MG63 (cell line): ENCODE results near the gene ADGRL3. TPM values are rescaled to one million over a fixed set of nuclear protein-coding genes. Genes with fewer than 3 reads are reported as not detected.

Experiments
- DNase-seq: peaks from one replicate; pipeline ENCODE4 v3.0.0-alpha.2; 2020
- H3K27me3 ChIP-seq: fragments of 250-450 bp; sonication (Bioruptor Pico); 2 replicates; pipeline ENCODE4 v1.5.1; 2020; ENCODE audit warnings: mild to moderate bottlenecking, moderate library complexity
- H3K36me3 ChIP-seq: fragments of 250-450 bp; sonication (Bioruptor Pico); 2 replicates; pipeline ENCODE4 v1.5.1; 2020; ENCODE audit warnings: mild to moderate bottlenecking, moderate library complexity
- H3K4me3 ChIP-seq: fragments of 250-450 bp; sonication (Bioruptor Pico); 2 replicates; pipeline ENCODE4 v1.5.1; 2020; ENCODE audit warnings: mild to moderate bottlenecking, moderate library complexity
- H3K9me3 ChIP-seq: fragments of 250-450 bp; sonication (Bioruptor Pico); 2 replicates; pipeline ENCODE4 v1.5.1; 2020; ENCODE audit warnings: mild to moderate bottlenecking, moderate library complexity
- total RNA-seq: library from RNA; depleted of rRNA; stranded (reverse); fragments of >200 nt; shearing (Covaris generic); gene quantifications from 2 replicates; pipeline ENCODE4 v1.2.3, GENCODE V29; 2014; ENCODE audit warnings: low replicate concordance

The ADGRL3 gene
- total RNA-seq, 1 experiment from 2014 or later = not detected

- no peak overlapping the region for H3K4me3 ChIP-seq
- DNase-seq = no peak
- no peaks in the 10 kb centered on the region for H3K9me3 ChIP-seq
Measured at GRCh38 chr4:61561028-61561427, 360.9 kb downstream of the ADGRL3 start.

GRCh38 chr4:61571761-61572559 lies 371.8 kb downstream of the ADGRL3 start:
- Histone ChIP-seq H3K9me3 (no peaks in the 10 kb centered on the region), H3K4me3 (no peak overlapping the region), H3K27me3 (no peaks in the 10 kb centered on the region), H3K36me3 (no peaks in the 10 kb centered on the region)
- no peak for DNase-seq

More at GRCh38 chr4:61561028-61561427, 360.9 kb downstream of the ADGRL3 start:
- no peaks in the 10 kb centered on the region for H3K27me3 ChIP-seq
- H3K36me3 ChIP-seq = no peaks in the 10 kb centered on the region

GRCh38 chr4:61575796-61576195 lies 375.7 kb downstream of the ADGRL3 start:
- Histone ChIP-seq H3K4me3 (no peak overlapping the region), H3K36me3 (no peaks in the 10 kb centered on the region), H3K27me3 (no peaks in the 10 kb centered on the region), H3K9me3 (no peaks in the 10 kb centered on the region)
- no peak for DNase-seq

GRCh38 chr4:61579786-61580185 lies 379.7 kb downstream of the ADGRL3 start:
- no peaks in the 10 kb centered on the region for H3K36me3 ChIP-seq
- no peak overlapping the region for H3K4me3 ChIP-seq
- H3K27me3 ChIP-seq = no peaks in the 10 kb centered on the region
- no peaks in the 10 kb centered on the region for H3K9me3 ChIP-seq
- no peak for DNase-seq

GRCh38 chr4:61580721-61581377 lies 380.7 kb downstream of the ADGRL3 start:
- Histone ChIP-seq H3K9me3 (no peaks in the 10 kb centered on the region), H3K36me3 (no peaks in the 10 kb centered on the region), H3K4me3 (no peak overlapping the region), H3K27me3 (no peaks in the 10 kb centered on the region)
- no peak for DNase-seq

GRCh38 chr4:61583696-61584095 lies 383.6 kb downstream of the ADGRL3 start:
- Histone ChIP-seq H3K36me3 (no peaks in the 10 kb centered on the region), H3K9me3 (no peaks in the 10 kb centered on the region), H3K27me3 (no peaks in the 10 kb centered on the region), H3K4me3 (no peak overlapping the region)
- DNase-seq = no peak

GRCh38 chr4:61588621-61589402 lies 388.7 kb downstream of the ADGRL3 start:
- no peak for DNase-seq
- no peaks in the 10 kb centered on the region for H3K36me3 ChIP-seq
- H3K9me3 ChIP-seq = no peaks in the 10 kb centered on the region
- H3K4me3 ChIP-seq = no peak overlapping the region
- H3K27me3 ChIP-seq = no peaks in the 10 kb centered on the region

GRCh38 chr4:61590881-61591280 lies 390.8 kb downstream of the ADGRL3 start:
- Histone ChIP-seq H3K36me3 (no peaks in the 10 kb centered on the region), H3K4me3 (no peak overlapping the region), H3K27me3 (no peaks in the 10 kb centered on the region), H3K9me3 (no peaks in the 10 kb centered on the region)
- DNase-seq = no peak

GRCh38 chr4:61596606-61597340 lies 396.6 kb downstream of the ADGRL3 start:
- no peak for DNase-seq
- Histone ChIP-seq H3K9me3 (no peaks in the 10 kb centered on the region), H3K27me3 (no peaks in the 10 kb centered on the region), H3K36me3 (no peaks in the 10 kb centered on the region), H3K4me3 (no peak overlapping the region)

GRCh38 chr4:61603086-61603485 lies 403.0 kb downstream of the ADGRL3 start:
- H3K4me3 ChIP-seq = no peak overlapping the region
- H3K27me3 ChIP-seq = no peaks in the 10 kb centered on the region
- DNase-seq = no peak
- H3K36me3 ChIP-seq = no peaks in the 10 kb centered on the region
- H3K9me3 ChIP-seq = no peaks in the 10 kb centered on the region

GRCh38 chr4:61604054-61604453 lies 403.9 kb downstream of the ADGRL3 start:
- no peaks in the 10 kb centered on the region for H3K9me3 ChIP-seq
- no peaks in the 10 kb centered on the region for H3K27me3 ChIP-seq
- no peaks in the 10 kb centered on the region for H3K36me3 ChIP-seq
- no peak overlapping the region for H3K4me3 ChIP-seq
- DNase-seq = no peak

GRCh38 chr4:61605984-61606383 lies 405.9 kb downstream of the ADGRL3 start:
- Histone ChIP-seq H3K9me3 (no peaks in the 10 kb centered on the region), H3K36me3 (no peaks in the 10 kb centered on the region), H3K4me3 (no peak overlapping the region), H3K27me3 (no peaks in the 10 kb centered on the region)
- DNase-seq = no peak

GRCh38 chr4:61614231-61614630 lies 414.1 kb downstream of the ADGRL3 start:
- no peaks in the 10 kb centered on the region for H3K36me3 ChIP-seq
- no peak overlapping the region for H3K4me3 ChIP-seq
- H3K27me3 ChIP-seq = no peaks in the 10 kb centered on the region
- DNase-seq = no peak
- H3K9me3 ChIP-seq = no peaks in the 10 kb centered on the region

GRCh38 chr4:61619528-61619927 lies 419.4 kb downstream of the ADGRL3 start:
- no peak overlapping the region for H3K4me3 ChIP-seq
- no peaks in the 10 kb centered on the region for H3K27me3 ChIP-seq
- H3K36me3 ChIP-seq = no peaks in the 10 kb centered on the region
- no peak for DNase-seq
- no peaks in the 10 kb centered on the region for H3K9me3 ChIP-seq

GRCh38 chr4:61628282-61628681 lies 428.2 kb downstream of the ADGRL3 start:
- Histone ChIP-seq H3K4me3 (no peak overlapping the region), H3K27me3 (no peaks in the 10 kb centered on the region), H3K36me3 (no peaks in the 10 kb centered on the region), H3K9me3 (no peaks in the 10 kb centered on the region)
- DNase-seq = no peak

- no peak overlapping the region for H3K4me3 ChIP-seq
- DNase-seq = no peak
- no peaks in the 10 kb centered on the region for H3K36me3 ChIP-seq
- no peaks in the 10 kb centered on the region for H3K9me3 ChIP-seq
- no peaks in the 10 kb centered on the region for H3K27me3 ChIP-seq
Measured at GRCh38 chr4:61628727-61629126, 428.6 kb downstream of the ADGRL3 start.

GRCh38 chr4:61630548-61630947 lies 430.4 kb downstream of the ADGRL3 start:
- H3K27me3 ChIP-seq = no peaks in the 10 kb centered on the region
- no peak overlapping the region for H3K4me3 ChIP-seq
- no peak for DNase-seq
- no peaks in the 10 kb centered on the region for H3K36me3 ChIP-seq
- H3K9me3 ChIP-seq = no peaks in the 10 kb centered on the region
